ENCODE results near the gene ADCK1. TPM values are rescaled to one million over a fixed set of nuclear protein-coding genes. Genes with fewer than 3 reads are reported as not detected.

The ADCK1 gene
- total and polyA plus RNA-seq, 2 of the 13 experiments (the other 11 are each of a cell fraction or from before 2014, with no cell fraction given) = 3.9 to 6.3 TPM

GRCh38 chr14:77799863-77800730 is at the start of gene ADCK1 (continued):
- TF ChIP-seq E2F5 (CRISPR knock-in tag; conservative IDR thresholded peaks at IDR 0.05) = 0 out of 2 replicates have a peak, but pooled peaks have one; percentile 32
- peak; percentile 67; the same call in 1 of the 2 replicates for TF ChIP-seq HBP1 (CRISPR knock-in tag; IDR thresholded peaks at IDR 0.05; ENCODE audit: low read depth)
- TF ChIP-seq ZNF678 (CRISPR knock-in tag; IDR thresholded peaks at IDR 0.05) = 0 out of 2 replicates have a peak, but pooled peaks have one; percentile 42
- TF ChIP-seq NFKB2 (CRISPR knock-in tag; IDR thresholded peaks at IDR 0.05; ENCODE audit: borderline replicate concordance) = peak; percentile 54; the same call in 1 of the 2 replicates
- no peak; the same call in 1 of the 2 replicates for TF ChIP-seq RERE (CRISPR knock-in tag; IDR thresholded peaks at IDR 0.05; ENCODE audit: low read depth)
- TF ChIP-seq BRD4 (CRISPR knock-in tag; IDR thresholded peaks at IDR 0.05) = 0 out of 2 replicates have a peak, but pooled peaks have one; percentile 20
- TF ChIP-seq ZNF451 (CRISPR knock-in tag; IDR thresholded peaks at IDR 0.05) = peak; percentile 66; the same call in 1 of the 2 replicates
- peak; percentile 91 for TF ChIP-seq NRL (CRISPR knock-in tag; IDR thresholded peaks at IDR 0.05; ENCODE audit: borderline replicate concordance)
- TF ChIP-seq EEA1 (CRISPR knock-in tag; IDR thresholded peaks at IDR 0.05; ENCODE audit: borderline replicate concordance) = 0 out of 2 replicates have a peak, but pooled peaks have one; percentile 53
- no peak for TF ChIP-seq ARID3A (IDR thresholded peaks at IDR 0.05; ENCODE audit: low read depth, low read length)
- peak; percentile 97 for TF ChIP-seq ARNT2 (CRISPR knock-in tag; IDR thresholded peaks at IDR 0.05; ENCODE audit: low read depth)
- TF ChIP-seq ZMAT3 (CRISPR knock-in tag; conservative IDR thresholded peaks at IDR 0.05) = 0 out of 2 replicates have a peak, but pooled peaks have one; percentile 40
- 0 out of 2 replicates have a peak, but pooled peaks have one; percentile 53 for TF ChIP-seq ZNF343 (CRISPR knock-in tag; IDR thresholded peaks at IDR 0.05)
- TF ChIP-seq BHLHE40 (IDR thresholded peaks at IDR 0.05; ENCODE audit: low read length) = peak; percentile 38
- no peak for TF ChIP-seq ADNP (CRISPR knock-in tag; IDR thresholded peaks at IDR 0.05)
- peak; percentile 67 for TF ChIP-seq TFE3 (CRISPR knock-in tag; IDR thresholded peaks at IDR 0.05)
- peak; percentile 79 for TF ChIP-seq ASH2L (IDR thresholded peaks at IDR 0.05; ENCODE audit: insufficient read length, low read depth, low read length)

Data from HepG2 (cell line).